GM12873 (cell line): ENCODE results near the gene ADAM17.

Experiments
- TF ChIP-seq, protein P1 (sequence below): IDR thresholded peaks from 2 replicates; pipeline ENCODE4 v1.5.1; 2012; ENCODE audit warnings: low read depth, mild to moderate bottlenecking, moderate library complexity, low read length, control low read depth; ENCODE audit not compliant: insufficient read depth; ENCODE audit errors: missing control alignments

Gene ADAM17

DNA sequence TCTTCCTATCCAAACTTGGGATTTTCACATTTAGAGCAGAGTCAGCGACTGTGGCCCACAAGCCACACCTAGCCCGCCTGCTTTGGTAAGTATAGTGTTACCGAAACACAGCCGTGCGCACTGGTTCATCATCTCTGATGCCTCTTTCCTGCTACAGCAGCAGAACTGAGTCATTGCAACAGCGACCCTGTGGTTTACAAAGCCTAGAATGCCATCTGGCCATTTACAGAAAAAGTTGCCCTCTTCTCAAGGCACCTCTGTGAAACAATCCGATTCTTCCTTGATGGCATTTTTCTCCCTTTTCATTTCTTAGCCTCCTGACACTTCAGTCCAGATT is 92.0 kb downstream of the ADAM17 start:
- TF ChIP-seq, protein P1, sequence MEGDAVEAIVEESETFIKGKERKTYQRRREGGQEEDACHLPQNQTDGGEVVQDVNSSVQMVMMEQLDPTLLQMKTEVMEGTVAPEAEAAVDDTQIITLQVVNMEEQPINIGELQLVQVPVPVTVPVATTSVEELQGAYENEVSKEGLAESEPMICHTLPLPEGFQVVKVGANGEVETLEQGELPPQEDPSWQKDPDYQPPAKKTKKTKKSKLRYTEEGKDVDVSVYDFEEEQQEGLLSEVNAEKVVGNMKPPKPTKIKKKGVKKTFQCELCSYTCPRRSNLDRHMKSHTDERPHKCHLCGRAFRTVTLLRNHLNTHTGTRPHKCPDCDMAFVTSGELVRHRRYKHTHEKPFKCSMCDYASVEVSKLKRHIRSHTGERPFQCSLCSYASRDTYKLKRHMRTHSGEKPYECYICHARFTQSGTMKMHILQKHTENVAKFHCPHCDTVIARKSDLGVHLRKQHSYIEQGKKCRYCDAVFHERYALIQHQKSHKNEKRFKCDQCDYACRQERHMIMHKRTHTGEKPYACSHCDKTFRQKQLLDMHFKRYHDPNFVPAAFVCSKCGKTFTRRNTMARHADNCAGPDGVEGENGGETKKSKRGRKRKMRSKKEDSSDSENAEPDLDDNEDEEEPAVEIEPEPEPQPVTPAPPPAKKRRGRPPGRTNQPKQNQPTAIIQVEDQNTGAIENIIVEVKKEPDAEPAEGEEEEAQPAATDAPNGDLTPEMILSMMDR, result no peak

DNA sequence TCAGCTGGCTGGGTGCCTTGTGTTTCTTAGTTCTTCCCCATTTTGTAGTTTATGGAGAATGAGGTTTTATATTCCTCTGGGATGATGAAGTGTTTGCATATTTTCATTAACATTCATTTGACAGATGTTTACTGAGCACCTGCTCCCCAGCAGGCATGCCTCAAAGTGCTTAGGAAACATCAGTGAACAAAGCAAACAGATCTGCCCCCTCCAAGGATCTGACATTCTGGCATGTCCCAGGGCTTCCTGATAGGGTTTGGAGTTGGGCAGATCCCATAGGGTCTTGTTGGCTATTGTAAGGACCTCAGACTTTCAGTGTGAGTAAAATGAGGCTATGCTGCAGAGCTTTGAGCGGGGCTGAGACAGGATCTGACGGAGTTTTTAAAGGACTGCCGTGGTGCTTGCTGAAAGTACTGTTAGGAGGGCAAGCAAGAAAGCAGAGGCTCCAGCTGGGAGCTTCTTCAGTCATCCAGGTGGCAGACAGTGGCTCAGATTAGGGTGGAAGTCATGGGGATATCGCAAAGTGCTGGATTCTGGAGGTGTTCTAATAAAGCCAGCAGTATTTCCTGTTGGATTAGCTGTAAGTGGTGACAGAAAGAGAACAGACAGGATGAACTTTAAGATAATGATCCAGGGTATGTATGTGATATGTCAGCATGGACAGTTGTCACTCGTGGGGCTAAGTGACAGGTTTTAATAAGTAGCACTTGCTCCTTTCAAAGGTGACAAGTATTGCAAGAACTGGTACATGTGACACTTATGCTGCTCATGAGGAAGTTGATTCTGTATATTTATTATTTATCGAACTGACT is 92.5 kb downstream of the ADAM17 start:
- TF ChIP-seq, protein P1, result no peak

DNA sequence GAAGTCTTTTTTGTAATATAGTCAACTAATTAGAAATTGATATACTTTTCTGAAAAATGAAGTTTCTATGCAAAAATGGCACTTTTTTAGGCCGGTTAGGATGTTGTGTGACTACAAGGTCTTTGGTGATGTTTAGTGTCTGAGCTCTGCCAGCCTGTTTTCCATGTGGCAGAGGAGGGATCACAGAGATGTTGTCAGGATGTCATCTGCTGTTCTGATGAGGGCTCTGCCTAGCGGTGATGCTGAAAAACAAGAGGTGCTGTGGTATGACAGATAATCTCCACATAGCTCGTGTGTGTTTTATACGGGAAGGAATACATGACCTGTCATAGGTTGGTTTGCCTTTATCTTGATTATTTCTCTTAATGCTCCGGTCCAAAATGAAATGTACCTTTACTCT is 93.3 kb downstream of the ADAM17 start:
- TF ChIP-seq, protein P1, result no peak

DNA sequence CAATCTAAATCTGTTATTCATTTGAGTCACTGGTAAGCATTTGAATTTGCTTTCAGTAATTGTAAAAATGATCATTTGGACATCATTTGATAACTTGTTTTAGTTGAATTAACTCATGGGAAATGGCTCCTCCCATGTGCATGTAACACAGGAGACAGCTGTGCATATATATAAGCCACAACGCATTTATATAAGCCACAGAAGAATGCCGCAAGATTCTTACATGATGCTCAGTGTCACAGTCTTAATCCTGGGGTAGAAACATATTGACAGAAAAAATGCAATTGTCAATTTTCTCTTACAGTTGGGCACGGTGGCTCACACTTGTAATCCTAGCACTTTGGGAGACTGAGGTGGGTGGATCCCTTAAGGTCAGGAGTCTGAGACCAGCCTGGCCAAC is 94.6 kb downstream of the ADAM17 start:
- TF ChIP-seq, protein P1, result no peak

DNA sequence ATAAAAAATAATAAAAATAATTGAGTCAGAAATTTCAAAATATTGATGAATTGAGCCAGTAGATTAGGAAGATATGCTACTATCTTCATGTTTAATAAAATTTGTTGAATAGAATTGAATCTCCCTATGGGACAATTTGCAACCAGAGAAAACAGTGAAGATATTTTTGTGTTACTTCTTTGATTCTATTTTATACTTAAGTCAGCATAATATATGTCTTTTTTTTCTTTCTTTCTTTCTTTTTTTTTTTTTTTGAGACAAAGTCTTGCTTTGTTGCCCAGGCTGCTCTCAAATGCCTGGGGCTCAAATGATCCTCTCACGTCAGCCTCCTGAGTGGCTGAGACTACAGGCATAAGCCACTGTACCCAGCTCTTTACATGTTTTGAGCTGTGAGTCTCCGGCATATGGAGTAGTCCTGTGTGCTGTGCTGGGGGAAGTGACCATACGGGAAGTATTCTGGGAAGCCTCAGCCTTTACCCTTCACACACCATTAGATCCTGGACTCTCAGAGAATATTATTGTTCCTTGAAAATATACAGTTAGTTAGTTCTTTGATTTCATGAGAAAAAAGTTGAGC is 95.1 kb downstream of the ADAM17 start:
- TF ChIP-seq, protein P1, result no peak

DNA sequence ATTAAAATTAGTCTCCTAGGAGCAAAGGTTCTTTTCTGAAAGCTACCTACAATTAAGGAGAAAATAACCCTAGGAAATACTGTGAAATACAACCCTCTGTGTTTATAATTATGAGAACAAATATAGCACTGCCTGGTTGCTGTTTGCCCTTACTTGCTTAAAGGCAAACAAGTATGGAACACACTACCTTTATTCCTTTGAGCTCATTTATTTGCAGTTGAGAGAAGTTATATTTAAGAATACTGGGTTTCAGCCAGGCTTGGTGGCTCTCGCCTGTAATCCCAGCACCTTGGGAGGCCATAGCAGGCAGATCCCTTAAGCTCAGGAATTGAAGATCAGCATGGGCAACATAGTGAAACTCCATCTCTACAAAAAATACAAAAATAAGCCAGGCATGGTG is 104.4 kb downstream of the ADAM17 start:
- TF ChIP-seq, protein P1, result no peak

DNA sequence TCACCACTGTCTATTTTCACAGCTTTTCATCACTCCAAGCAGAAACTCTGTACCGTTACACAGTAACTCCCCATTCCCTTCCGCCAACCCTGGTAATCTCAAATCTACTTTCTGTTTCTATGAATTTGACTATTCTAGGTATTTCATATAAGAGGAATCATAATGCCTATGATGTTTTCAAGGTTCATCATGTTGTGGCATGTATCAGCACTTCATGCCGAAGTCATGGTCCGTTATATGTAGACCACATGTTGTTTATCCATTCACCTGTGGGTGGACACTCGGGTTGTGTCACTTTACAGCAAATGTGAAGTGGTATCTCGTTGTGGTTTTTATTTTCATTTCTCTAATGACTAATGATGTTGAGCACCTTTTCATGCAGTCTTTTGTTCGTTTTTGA is 110.5 kb downstream of the ADAM17 start:
- TF ChIP-seq, protein P1, result no peak
